ENCODE results near the gene FHL3.

DNA sequence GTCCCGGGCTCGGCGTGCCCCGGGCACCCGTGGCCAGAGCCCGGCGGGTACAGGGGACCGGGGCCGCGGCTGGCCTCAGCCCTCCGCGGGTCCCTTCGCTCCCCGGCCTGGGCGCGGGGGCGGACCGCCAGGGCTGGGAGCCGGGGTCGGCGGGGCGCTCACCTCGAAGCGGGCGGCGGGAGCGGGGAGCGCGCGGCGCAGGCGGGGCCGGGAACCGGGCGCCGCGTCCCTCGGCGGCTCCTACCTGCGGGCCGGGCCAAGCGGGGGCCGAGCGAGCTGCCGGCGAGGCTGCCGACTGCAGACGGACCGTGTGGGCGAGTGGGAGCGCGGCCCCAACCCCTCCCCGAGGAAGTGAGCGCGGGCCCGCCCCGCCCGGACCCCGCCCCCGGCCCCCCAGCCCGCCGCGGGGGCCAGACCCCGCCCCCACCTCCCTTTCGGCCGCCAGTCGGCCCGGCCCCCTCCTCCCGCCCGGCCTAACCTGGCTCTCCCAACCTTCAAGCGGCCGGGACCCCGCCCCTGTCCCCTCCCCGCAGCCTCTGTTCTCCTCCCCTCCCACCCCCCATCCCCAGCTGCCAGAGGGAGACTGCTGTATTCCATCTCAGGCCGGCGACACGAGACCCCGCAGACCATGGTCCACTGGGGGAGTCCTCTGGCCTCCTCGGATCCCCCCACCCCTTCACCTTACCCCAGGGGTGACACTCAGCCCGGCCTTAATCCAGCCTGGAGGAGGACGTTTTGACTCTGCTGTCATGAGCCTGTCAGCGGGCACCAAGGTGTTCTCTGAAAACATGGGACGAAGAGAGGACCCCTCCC lies at the start of gene FHL3:
- TF ChIP-seq, protein P1, sequence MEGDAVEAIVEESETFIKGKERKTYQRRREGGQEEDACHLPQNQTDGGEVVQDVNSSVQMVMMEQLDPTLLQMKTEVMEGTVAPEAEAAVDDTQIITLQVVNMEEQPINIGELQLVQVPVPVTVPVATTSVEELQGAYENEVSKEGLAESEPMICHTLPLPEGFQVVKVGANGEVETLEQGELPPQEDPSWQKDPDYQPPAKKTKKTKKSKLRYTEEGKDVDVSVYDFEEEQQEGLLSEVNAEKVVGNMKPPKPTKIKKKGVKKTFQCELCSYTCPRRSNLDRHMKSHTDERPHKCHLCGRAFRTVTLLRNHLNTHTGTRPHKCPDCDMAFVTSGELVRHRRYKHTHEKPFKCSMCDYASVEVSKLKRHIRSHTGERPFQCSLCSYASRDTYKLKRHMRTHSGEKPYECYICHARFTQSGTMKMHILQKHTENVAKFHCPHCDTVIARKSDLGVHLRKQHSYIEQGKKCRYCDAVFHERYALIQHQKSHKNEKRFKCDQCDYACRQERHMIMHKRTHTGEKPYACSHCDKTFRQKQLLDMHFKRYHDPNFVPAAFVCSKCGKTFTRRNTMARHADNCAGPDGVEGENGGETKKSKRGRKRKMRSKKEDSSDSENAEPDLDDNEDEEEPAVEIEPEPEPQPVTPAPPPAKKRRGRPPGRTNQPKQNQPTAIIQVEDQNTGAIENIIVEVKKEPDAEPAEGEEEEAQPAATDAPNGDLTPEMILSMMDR (IDR thresholded peaks at IDR 0.05; ENCODE audit: control extremely low read depth in 1 of 3, insufficient read depth in 1 of 3, low read depth in 1 of 3, low read length in 3 of 3), result no peak
- no peak for TF ChIP-seq MAFK (IDR thresholded peaks at IDR 0.05; ENCODE audit: low read depth, low read length)
- TF ChIP-seq CBX8 (IDR thresholded peaks at IDR 0.05; ENCODE audit: borderline replicate concordance, low read depth, low read length), result no peak
- peak; percentile 48; the same call in 1 of the 2 replicates for TF ChIP-seq POLR2AphosphoS5 (IDR thresholded peaks at IDR 0.05; ENCODE audit: low read depth, low read length)
- no peak for TF ChIP-seq TAF7 (optimal IDR thresholded peaks at IDR 0.05; ENCODE audit: borderline replicate concordance, low read depth, low read length)
- TF ChIP-seq PHF8 (conservative IDR thresholded peaks at IDR 0.05; ENCODE audit: low read depth, low read length), result 0 out of 2 replicates have a peak, but pooled peaks have one; percentile 17
- TF ChIP-seq SIN3A (conservative IDR thresholded peaks at IDR 0.05 in 1 of 2, IDR thresholded peaks at IDR 0.05 in 1 of 2; ENCODE audit: low read depth in 1 of 2, low read length in 2 of 2), result 0 out of 4 replicates have a peak, but pooled peaks of 1 of the 2 experiments have one; percentile 64
- TF ChIP-seq CHD1 (IDR thresholded peaks at IDR 0.05; ENCODE audit: low read depth, low read length), result no peak
- peak in 1 of 2 experiments; percentile 44; a peak in 1 of 3 replicates for TF ChIP-seq POLR2A (IDR thresholded peaks at IDR 0.05; ENCODE audit: control extremely low read depth in 1 of 2, low read depth in 2 of 2, low read length in 2 of 2)
- TF ChIP-seq, protein P2, sequence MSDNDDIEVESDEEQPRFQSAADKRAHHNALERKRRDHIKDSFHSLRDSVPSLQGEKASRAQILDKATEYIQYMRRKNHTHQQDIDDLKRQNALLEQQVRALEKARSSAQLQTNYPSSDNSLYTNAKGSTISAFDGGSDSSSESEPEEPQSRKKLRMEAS (IDR thresholded peaks at IDR 0.05), result no peak
- TF ChIP-seq EZH2 (IDR thresholded peaks at IDR 0.05; ENCODE audit: low read depth, low read length, severe bottlenecking), result no peak
- no peak for TF ChIP-seq HDAC2 (IDR thresholded peaks at IDR 0.05; ENCODE audit: borderline replicate concordance in 1 of 2, low read depth in 2 of 2, low read length in 2 of 2)
- TF ChIP-seq CEBPB (IDR thresholded peaks at IDR 0.05; ENCODE audit: low read depth, low read length), result no peak
